HepG2 (cell line): ENCODE results near the gene C1QTNF6. TPM values are rescaled to one million over a fixed set of nuclear protein-coding genes. Genes with fewer than 3 reads are reported as not detected.

Source experiments
- NR2F2 ChIP-seq: IDR thresholded peaks from 2 replicates; pipeline ENCODE4 v1.6.1; 2012; ENCODE audit warnings: low read depth, inconsistent platforms, borderline replicate concordance
- RNF219 ChIP-seq: sonication (generic); formaldehyde crosslinking; IDR thresholded peaks from 2 replicates; pipeline ENCODE4 v1.5.0; 2020; ENCODE audit warnings: mild to moderate bottlenecking, missing genetic modification reagents
- SP5 ChIP-seq: IDR thresholded peaks from 2 replicates; pipeline ENCODE4 v1.6.1; 2016; ENCODE audit warnings: low read depth, borderline replicate concordance
- ZFP1 ChIP-seq: IDR thresholded peaks from 2 replicates; pipeline ENCODE4 v1.6.1; 2016
- ZNF124 ChIP-seq: sonication (generic); formaldehyde crosslinking; IDR thresholded peaks from 2 replicates; pipeline ENCODE4 v1.4.0; 2020; ENCODE audit warnings: missing genetic modification reagents
- ZNF580 ChIP-seq: IDR thresholded peaks from 2 replicates; pipeline ENCODE4 v1.6.1; 2016; ENCODE audit warnings: low read depth, borderline replicate concordance
- polyA plus RNA-seq, 8 experiments: library from polyadenylated mRNA; depleted of rRNA in 3 of 8; stranded (reverse) in 7 of 8; unstranded in 1 of 8; fragments of >200 nt; fragmentation: Illumina TruSeq in 4 of 8; extraction: Trizol in 4 of 8; gene quantifications; 2 replicates each; pipeline versions ENCODE4 v1.2.1 to v1.2.3, GENCODE V29; 2011 to 2016; ENCODE audit warnings: low read depth in 4 of 8, missing spikeins in 1 of 8, mixed read lengths in 1 of 8; ENCODE audit not compliant: insufficient read depth in 1 of 8
- total RNA-seq, 5 experiments: library from RNA; depleted of rRNA; stranded (reverse); fragments of >200 nt; fragmentation: Illumina TruSeq; extraction: Trizol; gene quantifications; 2 replicates each; pipeline ENCODE4 v1.2.3, GENCODE V29; 2016; ENCODE audit warnings: low read depth in 1 of 5
- TF ChIP-seq, protein P1 (sequence below): sonication (generic); formaldehyde crosslinking; IDR thresholded peaks from 2 replicates; pipeline ENCODE4 v1.5.1; 2020; ENCODE audit warnings: mild to moderate bottlenecking, missing genetic modification reagents, moderate library complexity
- TF ChIP-seq, protein P2 (sequence below): sonication (generic); formaldehyde crosslinking; IDR thresholded peaks from 2 replicates; pipeline ENCODE4; 2020; ENCODE audit warnings: missing genetic modification reagents, mild to moderate bottlenecking, borderline replicate concordance

Gene C1QTNF6
- total and polyA plus RNA-seq, 2 of the 13 experiments (the other 11 are each of a cell fraction or from before 2014, with no cell fraction given): 2.7 to 6.9 TPM

GRCh38 chr22:37157516-37158285 lies 30.3 kb downstream of the C1QTNF6 start (continued):
- TF ChIP-seq SP5 (CRISPR knock-in tag) (no peak), ZNF580 (no peak), ZNF124 (no peak), RNF219 (no peak), ZFP1 (no peak), NR2F2 (no peak)
- TF ChIP-seq, protein P1, sequence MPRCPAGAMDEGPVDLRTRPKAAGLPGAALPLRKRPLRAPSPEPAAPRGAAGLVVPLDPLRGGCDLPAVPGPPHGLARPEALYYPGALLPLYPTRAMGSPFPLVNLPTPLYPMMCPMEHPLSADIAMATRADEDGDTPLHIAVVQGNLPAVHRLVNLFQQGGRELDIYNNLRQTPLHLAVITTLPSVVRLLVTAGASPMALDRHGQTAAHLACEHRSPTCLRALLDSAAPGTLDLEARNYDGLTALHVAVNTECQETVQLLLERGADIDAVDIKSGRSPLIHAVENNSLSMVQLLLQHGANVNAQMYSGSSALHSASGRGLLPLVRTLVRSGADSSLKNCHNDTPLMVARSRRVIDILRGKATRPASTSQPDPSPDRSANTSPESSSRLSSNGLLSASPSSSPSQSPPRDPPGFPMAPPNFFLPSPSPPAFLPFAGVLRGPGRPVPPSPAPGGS: no peak
- TF ChIP-seq, protein P2, sequence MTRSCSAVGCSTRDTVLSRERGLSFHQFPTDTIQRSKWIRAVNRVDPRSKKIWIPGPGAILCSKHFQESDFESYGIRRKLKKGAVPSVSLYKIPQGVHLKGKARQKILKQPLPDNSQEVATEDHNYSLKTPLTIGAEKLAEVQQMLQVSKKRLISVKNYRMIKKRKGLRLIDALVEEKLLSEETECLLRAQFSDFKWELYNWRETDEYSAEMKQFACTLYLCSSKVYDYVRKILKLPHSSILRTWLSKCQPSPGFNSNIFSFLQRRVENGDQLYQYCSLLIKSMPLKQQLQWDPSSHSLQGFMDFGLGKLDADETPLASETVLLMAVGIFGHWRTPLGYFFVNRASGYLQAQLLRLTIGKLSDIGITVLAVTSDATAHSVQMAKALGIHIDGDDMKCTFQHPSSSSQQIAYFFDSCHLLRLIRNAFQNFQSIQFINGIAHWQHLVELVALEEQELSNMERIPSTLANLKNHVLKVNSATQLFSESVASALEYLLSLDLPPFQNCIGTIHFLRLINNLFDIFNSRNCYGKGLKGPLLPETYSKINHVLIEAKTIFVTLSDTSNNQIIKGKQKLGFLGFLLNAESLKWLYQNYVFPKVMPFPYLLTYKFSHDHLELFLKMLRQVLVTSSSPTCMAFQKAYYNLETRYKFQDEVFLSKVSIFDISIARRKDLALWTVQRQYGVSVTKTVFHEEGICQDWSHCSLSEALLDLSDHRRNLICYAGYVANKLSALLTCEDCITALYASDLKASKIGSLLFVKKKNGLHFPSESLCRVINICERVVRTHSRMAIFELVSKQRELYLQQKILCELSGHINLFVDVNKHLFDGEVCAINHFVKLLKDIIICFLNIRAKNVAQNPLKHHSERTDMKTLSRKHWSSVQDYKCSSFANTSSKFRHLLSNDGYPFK (CRISPR knock-in tag): no peak
